22Rv1 (cell line): ENCODE measurements around the gene GGTLC2.

Experiments
- CTCF ChIP-seq: fragments of 450-650 bp; IDR thresholded peaks from 2 replicates; pipeline ENCODE4 v1.5.1; 2017; ENCODE audit warnings: mild to moderate bottlenecking
- ZFX ChIP-seq: fragments of 450-650 bp; IDR thresholded peaks from 2 replicates; pipeline ENCODE4 v1.6.1; 2017; ENCODE audit warnings: antibody characterized with exemption, borderline replicate concordance

- TF ChIP-seq CTCF (no peak), ZFX (no peak)
These were observed 23.8 kb downstream of the GGTLC2 start for GRCh38 chr22:22667966-22668880.
